HG03565 (cell line): ENCODE data around the gene DIS3L2.
"Not testable (repeated sequence)": the region's sequence is repeated elsewhere in the genome, so short reads cannot be mapped to it uniquely, and the experiment has no call there.

Source experiments
- ATAC-seq: cut with Tn5 transposase; IDR thresholded peaks from one replicate; pipeline ENCODE4 v1.9.1; 2021; ENCODE audit warnings: mild to moderate bottlenecking, moderate library complexity; ENCODE audit not compliant: unreplicated experiment

Gene DIS3L2

GRCh38 chr2:231928481-231928880 is 33.0 kb upstream of the DIS3L2 start:
- no peak for ATAC-seq

- ATAC-seq: no peak
Observed at GRCh38 chr2:231928901-231929725, 32.4 kb upstream of the DIS3L2 start.

GRCh38 chr2:231929961-231930592 is 31.4 kb upstream of the DIS3L2 start:
- no peak for ATAC-seq

DNA sequence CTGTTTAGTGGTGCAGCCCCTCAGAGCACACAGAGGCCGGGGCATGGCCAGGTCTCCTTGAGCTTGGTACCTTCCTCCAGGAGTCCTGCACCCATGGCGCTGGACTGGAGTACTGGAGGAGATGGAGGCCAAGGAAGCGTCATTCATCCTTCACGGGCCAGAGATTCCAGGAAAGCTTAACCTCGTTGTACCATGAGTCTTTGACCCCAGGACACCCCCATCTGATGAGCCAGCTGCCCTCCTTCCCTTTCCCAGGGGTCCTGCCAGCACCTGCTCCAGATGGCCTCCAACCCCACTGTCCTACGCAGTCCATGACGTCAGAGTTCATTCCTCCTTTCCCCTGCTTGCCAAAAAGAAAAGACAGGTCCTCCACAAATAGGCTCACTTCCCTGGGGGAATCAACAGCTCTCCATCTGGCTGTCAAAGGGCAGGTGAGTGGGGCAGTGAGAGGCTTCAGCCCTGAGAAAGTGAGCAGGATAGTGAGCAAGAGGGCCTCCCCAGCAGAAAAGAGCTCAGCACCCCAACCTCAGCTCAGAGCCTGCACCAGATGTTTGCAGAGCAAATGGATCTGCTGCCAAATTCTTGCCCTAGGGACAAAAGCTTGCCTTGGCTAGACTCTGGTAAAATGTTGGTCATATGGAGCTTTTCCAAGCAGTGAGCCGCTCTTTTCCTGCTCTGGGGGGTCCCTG is 30.8 kb upstream of the DIS3L2 start:
- ATAC-seq: no peak

DNA sequence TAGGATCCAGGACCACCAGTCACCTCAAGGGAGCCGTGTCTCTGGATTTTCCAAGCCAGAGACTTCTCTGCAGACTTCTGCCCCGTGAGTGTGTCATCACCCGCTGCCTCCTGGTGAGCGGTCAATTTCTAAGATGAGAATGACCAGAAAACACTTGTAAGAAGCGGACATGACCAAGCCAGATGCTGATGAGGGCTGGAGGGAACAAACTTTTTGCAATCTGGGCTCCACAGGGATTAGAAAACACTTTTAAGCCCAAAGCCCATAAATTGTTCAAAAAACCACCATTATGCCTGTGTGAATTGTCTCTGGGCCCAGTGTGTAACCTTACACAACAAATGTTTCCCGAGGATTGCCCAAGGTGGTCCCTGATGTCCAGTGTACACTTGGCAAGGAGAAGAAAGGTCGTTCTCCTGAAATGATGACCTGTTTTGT is 30.0 kb upstream of the DIS3L2 start:
- ATAC-seq: no peak

- ATAC-seq: no peak
Observed at GRCh38 chr2:231932711-231932970, 28.9 kb upstream of the DIS3L2 start.

GRCh38 chr2:231932985-231933915 is 28.3 kb upstream of the DIS3L2 start:
- no peak for ATAC-seq

GRCh38 chr2:231933916-231934401 is 27.6 kb upstream of the DIS3L2 start:
- ATAC-seq: no peak

- ATAC-seq: no peak
Observed at GRCh38 chr2:231934441-231935206, 26.9 kb upstream of the DIS3L2 start.

DNA sequence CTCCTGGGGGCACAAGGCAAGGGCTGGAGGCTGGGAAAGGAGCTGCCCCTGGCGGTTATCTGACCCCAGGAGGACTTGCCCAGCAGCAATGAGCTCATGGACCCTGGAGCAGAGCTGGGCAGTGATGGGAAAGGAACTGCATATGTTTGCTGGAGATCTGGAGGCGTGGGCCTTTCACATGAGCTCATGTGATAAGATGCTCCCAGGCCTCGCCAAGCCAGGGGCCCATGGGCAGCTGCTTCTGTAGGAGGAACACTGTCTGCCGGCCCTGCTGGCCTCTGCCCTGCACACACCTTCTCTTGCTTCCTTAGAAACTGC is 26.3 kb upstream of the DIS3L2 start:
- no peak for ATAC-seq

DNA sequence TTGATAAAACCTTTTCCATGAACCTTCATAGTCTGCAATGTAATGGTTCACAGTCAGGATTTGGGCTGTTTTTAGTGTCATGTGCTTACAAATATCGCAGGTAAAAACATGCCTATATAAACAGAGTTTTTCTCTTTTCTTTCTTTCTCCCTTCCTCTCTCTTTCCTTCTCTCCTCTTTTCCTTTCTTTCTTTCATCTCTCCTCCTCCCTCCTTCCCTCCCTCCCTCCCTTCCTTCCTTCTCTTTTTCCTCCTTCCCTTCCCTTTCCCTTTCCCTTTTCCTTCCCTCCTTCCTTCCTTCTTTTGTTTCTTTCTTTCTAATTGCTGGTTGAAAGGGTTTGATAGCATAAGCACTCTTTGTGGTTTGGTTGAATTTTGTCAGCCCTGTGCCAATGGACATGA is 25.7 kb upstream of the DIS3L2 start:
- ATAC-seq: no peak

DNA sequence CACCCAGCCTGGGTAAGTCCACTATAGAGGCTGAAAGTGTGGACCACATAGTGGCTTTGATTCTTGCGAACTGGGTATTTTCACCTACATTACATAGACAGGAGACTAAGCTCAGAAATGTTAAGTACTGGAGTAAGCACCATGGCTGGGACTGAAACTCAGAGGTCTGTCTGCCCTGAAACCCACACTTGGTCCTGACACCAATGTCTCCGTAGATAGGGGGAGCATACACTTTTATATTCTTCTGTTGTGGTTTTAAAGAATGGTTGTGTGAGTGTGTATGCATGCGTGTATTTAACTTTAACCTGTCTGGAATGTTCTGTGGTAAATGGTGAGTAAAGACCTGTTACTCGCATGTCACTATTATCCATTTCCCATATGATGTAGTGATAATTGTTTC is 25.0 kb upstream of the DIS3L2 start:
- no peak for ATAC-seq

- no peak for ATAC-seq
Observed at GRCh38 chr2:231937057-231937456, 24.5 kb upstream of the DIS3L2 start.

DNA sequence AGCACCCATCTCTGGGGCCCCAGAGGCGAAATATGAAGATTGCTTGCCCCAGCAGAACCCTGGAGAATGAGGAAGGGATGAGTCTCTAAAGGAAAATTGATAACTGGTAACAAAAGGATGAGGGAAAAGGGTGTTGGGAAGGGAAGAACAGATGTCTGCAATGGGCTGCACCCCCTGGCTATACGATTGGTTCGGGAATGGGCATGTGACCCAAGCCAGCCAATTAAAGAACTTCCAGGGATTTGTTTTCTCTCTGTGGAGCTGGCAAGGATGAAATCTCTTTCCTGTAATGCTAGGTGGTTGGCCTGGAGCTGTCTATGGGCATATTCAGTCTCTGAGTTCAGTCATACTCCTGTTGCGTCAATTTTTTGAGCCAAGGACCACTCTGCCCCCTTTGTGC is 22.5 kb upstream of the DIS3L2 start:
- no peak for ATAC-seq

GRCh38 chr2:231940795-231941194 is 20.7 kb upstream of the DIS3L2 start:
- ATAC-seq: no peak

DNA sequence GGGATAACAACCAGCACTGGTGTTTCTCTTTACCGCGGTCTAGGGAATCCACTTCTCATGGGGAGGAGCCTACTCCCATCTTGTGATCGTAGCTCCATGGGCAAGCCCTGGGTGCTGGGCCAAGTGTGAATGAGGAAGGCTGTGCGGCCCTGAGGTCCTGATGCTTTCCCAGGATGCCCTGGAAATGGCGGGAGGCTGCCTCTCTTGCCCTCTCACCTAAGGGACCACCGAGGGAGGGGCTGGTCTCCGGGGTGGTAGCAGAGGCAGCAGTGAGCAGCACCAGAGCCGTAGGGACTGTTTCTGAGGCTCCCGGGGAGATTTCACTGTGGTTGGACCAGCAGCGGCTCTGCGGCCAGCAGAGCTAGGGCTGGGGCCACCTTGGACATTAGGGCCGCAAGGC is 19.8 kb upstream of the DIS3L2 start:
- no peak for ATAC-seq

DNA sequence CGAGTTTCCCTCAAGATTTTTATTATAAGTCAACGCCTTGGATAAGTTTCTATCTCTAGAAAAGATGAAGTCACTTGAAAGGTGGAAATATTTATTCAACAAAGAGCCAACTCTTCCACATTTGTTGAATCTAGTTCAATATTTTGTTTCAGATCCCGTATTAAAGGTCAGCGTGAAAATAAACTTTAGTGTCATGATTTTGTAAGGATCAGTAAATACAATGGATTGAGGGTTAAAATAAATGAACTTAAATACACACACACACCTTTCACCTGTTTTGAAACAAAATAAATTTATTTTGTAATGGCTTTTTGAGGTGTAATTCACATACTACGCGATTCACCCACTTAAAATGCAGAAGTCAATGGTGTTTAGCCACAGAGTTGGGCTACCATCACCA is 19.3 kb upstream of the DIS3L2 start:
- ATAC-seq: no peak

DNA sequence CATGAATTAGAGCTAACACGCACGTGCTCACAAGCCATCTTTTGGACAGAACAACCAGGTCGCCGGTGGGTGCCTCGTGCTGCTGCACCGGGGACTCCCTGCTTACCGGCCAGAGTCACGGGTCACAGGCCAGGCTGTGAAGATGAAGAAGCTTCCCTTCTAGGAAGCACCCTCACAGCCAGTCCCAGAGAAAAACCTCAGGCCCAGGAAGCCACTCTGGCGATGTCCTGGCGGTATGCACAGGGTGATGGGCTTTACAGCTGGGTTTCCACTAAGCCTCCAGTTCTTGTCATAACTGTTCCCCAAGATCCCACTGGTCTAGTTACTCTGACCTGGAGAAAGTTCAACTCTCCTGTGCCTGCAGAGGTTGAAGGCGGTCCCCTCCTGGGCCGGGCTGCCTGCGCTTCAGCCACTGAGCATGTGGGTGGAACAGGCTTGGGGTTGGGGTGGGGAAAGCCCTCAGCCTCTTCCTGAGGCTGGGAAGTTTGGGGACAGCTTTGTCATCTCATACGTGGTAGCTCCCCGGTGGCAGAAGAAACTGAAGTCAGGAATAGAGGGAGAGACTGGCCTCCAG is 15.2 kb upstream of the DIS3L2 start:
- no peak for ATAC-seq

GRCh38 chr2:231947112-231947511 is 14.4 kb upstream of the DIS3L2 start:
- ATAC-seq: not testable (repeated sequence)

DNA sequence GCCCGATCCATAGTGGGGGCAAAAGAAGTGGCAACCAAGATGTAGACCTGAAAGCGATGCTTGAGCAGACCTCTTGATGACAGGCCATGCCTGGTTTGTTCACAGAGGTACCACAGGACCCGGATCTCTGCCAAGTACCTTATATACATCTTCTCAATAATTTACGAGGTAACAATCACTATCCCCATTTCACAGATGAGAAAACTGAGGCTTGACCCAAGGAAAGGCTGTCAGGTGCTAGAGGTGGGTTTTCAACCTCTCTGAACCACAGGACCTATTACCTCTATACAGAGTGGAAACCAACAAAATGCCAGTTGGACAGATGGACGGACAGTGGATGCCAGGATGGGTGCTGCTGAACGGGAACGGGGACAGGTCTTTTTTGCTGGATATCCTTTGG is 13.8 kb upstream of the DIS3L2 start:
- ATAC-seq: no peak
